Kidney (tissue), 14 donors: ENCODE results near the gene KIAA1549. TPM values are rescaled to one million over a fixed set of nuclear protein-coding genes. Genes with fewer than 3 reads are reported as not detected.

ENCODE experiments used
- DNase-seq, 5 donors: peaks; one replicate each; pipeline ENCODE4 v3.0.0-alpha.2; 2013 to 2020
- FAIRE-seq: peaks from 2 replicates; lab custom pipeline; 2012; peaks lifted over from hg19 to GRCh38; lab: Jason Lieb, UNC
- H3K27ac ChIP-seq, 2 donors: one replicate each; pipeline ENCODE4 v1.7.0; 2013; ENCODE audit warnings: low read depth in 2 of 2, low read length in 2 of 2, inconsistent platforms in 1 of 2
- H3K27me3 ChIP-seq: one replicate; pipeline ENCODE4 v1.7.1; 2013; ENCODE audit warnings: low read length, inconsistent platforms; ENCODE audit not compliant: control insufficient read depth, insufficient read depth
- H3K36me3 ChIP-seq, 3 donors: one replicate each; pipeline versions ENCODE4 v1.7.0 to v1.7.1; 2013; ENCODE audit warnings: low read length in 3 of 3, control low read depth in 1 of 3, inconsistent platforms in 1 of 3; ENCODE audit not compliant: insufficient read depth in 3 of 3, control insufficient read depth in 2 of 3
- H3K4me1 ChIP-seq, 3 donors: one replicate each; pipeline versions ENCODE4 v1.7.0 to v1.7.1; 2013; ENCODE audit warnings: low read length in 3 of 3, inconsistent platforms in 1 of 3, low read depth in 1 of 3; ENCODE audit not compliant: control insufficient read depth in 2 of 3, insufficient read depth in 2 of 3
- H3K4me3 ChIP-seq, 3 donors: one replicate each; pipeline versions ENCODE4 v1.7.0 to v1.8.1; 2013; ENCODE audit warnings: low read length in 3 of 3, control low read depth in 1 of 3, inconsistent platforms in 1 of 3
- H3K9ac ChIP-seq, 3 donors: one replicate each; pipeline versions ENCODE4 v1.7.0 to v1.7.1; 2013; ENCODE audit warnings: low read length in 3 of 3, control low read depth in 1 of 3, inconsistent platforms in 1 of 3
- H3K9me3 ChIP-seq, 3 donors: one replicate each; pipeline versions ENCODE4 v1.7.0 to v1.7.1; 2013; ENCODE audit warnings: low read length in 3 of 3, control low read depth in 1 of 3, inconsistent platforms in 1 of 3; ENCODE audit not compliant: control insufficient read depth in 2 of 3, insufficient read depth in 1 of 3
- CTCF ChIP-seq: IDR thresholded peaks from 3 replicates; pipeline ENCODE4 v1.5.1; 2012; ENCODE audit warnings: mild to moderate bottlenecking, moderate library complexity, borderline replicate concordance; ENCODE audit not compliant: insufficient read depth; ENCODE audit errors: extremely low read depth
- intact Hi-C: fragments of 100-400 bp; cut with DNase I; formaldehyde crosslinking; loops from one replicate; pipeline ENCODE4 v1.11.1; 2022
- polyA plus RNA-seq: library from polyadenylated mRNA; stranded (reverse); fragments of 350-450 nt; fragmentation: Illumina TruSeq; extraction: RNeasy Lipid Tissue Mini Kit (QIAGEN cat#74804); gene quantifications from one replicate; pipeline ENCODE4 v1.2.3, GENCODE V29; 2014; ENCODE audit warnings: low read depth, low replicate concordance; ENCODE audit not compliant: insufficient read depth
- total RNA-seq: library from RNA; stranded (reverse); fragmentation: NEBNext Ultra II Directional; extraction: Animal tissue kit (Norgen Biotek cat#: 25700); gene quantifications from one replicate; pipeline ENCODE4 v1.2.1, GENCODE V29; 2021
- donor health status: control.
- donor health status: control.
- donor health status: control.
- donor health status: control.
- donor health status: control.
- donor health status: DM: yes; HTN: yes; CAD: no.
- donor health status: Normal renal cell carcinoma (clear cell type).

KIAA1549 gene
- total and polyA plus RNA-seq, 2 donors from 2014 or later = 1.8 to 10.1 TPM

- H3K4me3 ChIP-seq = no peak overlapping the region
- no peaks in the 10 kb centered on the region for H3K9me3 ChIP-seq
- no peak for FAIRE-seq
- no peak overlapping the region for H3K27ac ChIP-seq
- H3K27me3 ChIP-seq = no peaks in the 10 kb centered on the region
- TF ChIP-seq CTCF = no peak
- H3K9ac ChIP-seq = no peak overlapping the region
- peaks cover 0 to 14% (median 5%) of the 10 kb centered on the region in 3 donors for H3K4me1 ChIP-seq
- intact Hi-C loops = no loop called here
- no peaks in the 10 kb centered on the region for H3K36me3 ChIP-seq
- DNase-seq = peak in 1 of 5 donors; percentile 51
These were observed 48.3 kb downstream of the KIAA1549 start for GRCh38 chr7:138932870-138933269.

- Histone ChIP-seq H3K36me3 (no peaks in the 10 kb centered on the region), H3K9ac (no peak overlapping the region), H3K4me1 (peaks cover 0 to 14% (median 5%) of the 10 kb centered on the region in 3 donors), H3K9me3 (no peaks in the 10 kb centered on the region), H3K4me3 (no peak overlapping the region), H3K27me3 (no peaks in the 10 kb centered on the region), H3K27ac (no peak overlapping the region)
- TF ChIP-seq CTCF = no peak
- FAIRE-seq (no peak), DNase-seq (no peak)
- intact Hi-C loops = no loop called here
These were observed 48.8 kb downstream of the KIAA1549 start for GRCh38 chr7:138932427-138932826.

- Histone ChIP-seq H3K27ac (no peak overlapping the region), H3K36me3 (no peaks in the 10 kb centered on the region), H3K9ac (no peak overlapping the region), H3K27me3 (no peaks in the 10 kb centered on the region), H3K9me3 (no peaks in the 10 kb centered on the region), H3K4me1 (peaks cover 0 to 8% (median 2%) of the 10 kb centered on the region in 3 donors), H3K4me3 (no peak overlapping the region)
- intact Hi-C loops = no loop called here
- DNase-seq = no peak
- no peak for FAIRE-seq
- TF ChIP-seq CTCF = no peak
These were observed 51.2 kb downstream of the KIAA1549 start for GRCh38 chr7:138929969-138930368.

- Histone ChIP-seq H3K9ac (no peak overlapping the region), H3K4me3 (no peak overlapping the region), H3K4me1 (peaks cover 0 to 6% (median 0%) of the 10 kb centered on the region in 3 donors), H3K36me3 (no peaks in the 10 kb centered on the region), H3K27ac (no peak overlapping the region), H3K9me3 (no peaks in the 10 kb centered on the region), H3K27me3 (no peaks in the 10 kb centered on the region)
- FAIRE-seq = no peak
- intact Hi-C loops = no loop called here
- TF ChIP-seq CTCF = no peak
- DNase-seq = no peak
These were observed 55.0 kb downstream of the KIAA1549 start for GRCh38 chr7:138926241-138926612.
